Ramos (cell line): ENCODE measurements around the gene SMG6.
"Not testable (repeated sequence)": the region's sequence is repeated elsewhere in the genome, so short reads cannot be mapped to it uniquely, and the experiment has no call there.

Experiments used
- in situ Hi-C: fragments of 300-500 bp; cut with MboI; formaldehyde crosslinking; loops from one replicate; pipeline ENCODE4 v1.14.3; 2022; ENCODE audit warnings: low sequenced_read_pairs; ENCODE audit not compliant: unreplicated experiment

Gene SMG6

DNA sequence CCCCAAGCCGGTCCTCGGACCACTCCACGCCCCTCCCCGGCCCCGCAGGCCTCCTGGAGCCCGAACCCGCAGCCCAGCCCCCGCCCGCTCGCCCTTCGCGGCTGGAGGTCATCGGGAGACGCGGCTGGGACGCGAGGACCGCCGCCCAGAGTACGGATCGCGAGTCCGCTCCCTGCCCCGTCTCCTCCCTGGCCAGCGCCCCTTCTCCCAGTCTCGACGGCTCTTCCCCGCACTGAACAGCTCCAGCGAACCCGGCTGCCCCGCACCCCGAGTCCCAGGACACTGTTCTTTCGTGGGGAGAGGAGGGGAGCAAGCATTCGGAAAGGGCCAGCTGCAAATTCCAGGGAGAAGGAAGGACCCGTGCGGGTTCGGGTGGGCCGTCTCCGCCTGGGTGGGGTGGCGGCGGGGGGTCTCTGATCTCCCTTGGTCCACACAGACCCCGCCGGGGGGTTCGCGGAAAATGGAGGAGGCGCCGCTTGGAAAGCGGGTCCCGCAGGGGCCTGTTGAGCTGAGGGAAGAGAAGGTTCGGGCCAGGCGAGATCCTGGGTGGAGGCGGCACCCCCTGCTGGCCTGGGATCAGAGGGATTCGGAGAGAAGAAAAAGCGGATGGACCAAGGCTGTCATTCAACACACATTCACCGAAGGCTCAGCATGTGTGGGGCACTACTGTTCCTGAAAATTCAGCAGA lies 277.8 kb downstream of the SMG6 start:
- in situ Hi-C loops = loop anchor here (25.0 kb wide), 1 partner anchor 313 kb away; the partner anchor contains the start of genes TLCD2 and WDR81

DNA sequence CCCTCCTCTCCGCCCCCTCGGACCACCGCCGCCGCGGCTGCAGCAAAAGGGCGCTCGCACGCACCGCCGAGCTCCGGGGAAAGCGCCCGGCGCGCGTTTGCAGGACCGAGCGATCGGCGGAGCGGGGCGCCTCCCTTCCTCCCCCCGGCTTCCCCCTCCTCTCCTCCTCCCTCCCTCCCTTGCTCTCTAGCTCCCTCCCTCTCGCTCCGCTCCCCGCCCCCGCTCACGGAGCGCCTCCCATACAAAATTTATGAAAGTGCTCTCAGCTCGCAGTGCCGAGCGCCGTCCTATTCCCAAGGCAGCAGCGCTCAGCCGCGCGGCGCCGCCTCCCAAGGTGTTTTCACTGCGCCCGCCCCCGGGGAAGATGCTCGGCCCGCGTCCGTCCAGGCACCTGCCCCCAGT lies 278.4 kb downstream of the SMG6 start, which contains the start of gene RTN4RL1:
Gene RTN4RL1 (minus strand): TSS at position 115 of the 402 bp plus-strand sequence. CDS start 469 bp downstream, outside the sequence.
- in situ Hi-C loops = loop anchor here (25.0 kb wide), 1 partner anchor 313 kb away; the partner anchor contains the start of genes TLCD2 and WDR81

DNA sequence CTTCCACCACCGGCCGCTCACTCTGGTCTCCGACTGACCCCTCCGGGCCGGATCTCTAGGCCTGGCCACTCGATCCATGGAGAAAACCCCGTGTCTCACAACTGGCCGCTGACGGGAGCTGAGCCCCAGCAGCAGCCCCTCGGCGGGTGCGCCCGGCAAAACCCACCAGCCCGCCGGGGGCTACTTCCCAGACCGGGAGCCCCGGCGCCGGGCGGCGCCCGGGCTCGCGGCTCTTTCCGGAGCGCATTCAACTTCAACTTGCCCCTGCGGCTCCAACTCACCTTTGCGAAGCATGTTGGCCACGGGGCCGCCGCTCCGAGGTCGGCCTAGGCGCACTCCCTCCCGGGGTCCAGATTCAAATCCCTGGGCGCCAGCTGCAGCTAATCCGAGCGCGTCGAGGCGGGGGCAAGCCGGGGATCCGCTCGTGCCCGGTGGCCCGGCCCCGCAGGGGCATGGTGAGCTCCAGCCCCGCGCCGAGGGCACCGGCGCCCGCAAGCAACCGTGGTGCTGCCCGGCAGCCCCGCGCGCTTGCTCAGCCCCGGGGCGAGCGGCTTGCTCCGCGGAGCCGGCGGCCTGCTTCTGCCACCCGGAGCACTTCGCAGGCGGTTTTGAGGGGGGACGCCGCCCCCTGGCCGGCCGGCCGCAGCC lies 278.9 kb downstream of the SMG6 start:
- in situ Hi-C loops = loop anchor here (25.0 kb wide), 1 partner anchor 312 kb away; the partner anchor contains the start of genes TLCD2 and WDR81

DNA sequence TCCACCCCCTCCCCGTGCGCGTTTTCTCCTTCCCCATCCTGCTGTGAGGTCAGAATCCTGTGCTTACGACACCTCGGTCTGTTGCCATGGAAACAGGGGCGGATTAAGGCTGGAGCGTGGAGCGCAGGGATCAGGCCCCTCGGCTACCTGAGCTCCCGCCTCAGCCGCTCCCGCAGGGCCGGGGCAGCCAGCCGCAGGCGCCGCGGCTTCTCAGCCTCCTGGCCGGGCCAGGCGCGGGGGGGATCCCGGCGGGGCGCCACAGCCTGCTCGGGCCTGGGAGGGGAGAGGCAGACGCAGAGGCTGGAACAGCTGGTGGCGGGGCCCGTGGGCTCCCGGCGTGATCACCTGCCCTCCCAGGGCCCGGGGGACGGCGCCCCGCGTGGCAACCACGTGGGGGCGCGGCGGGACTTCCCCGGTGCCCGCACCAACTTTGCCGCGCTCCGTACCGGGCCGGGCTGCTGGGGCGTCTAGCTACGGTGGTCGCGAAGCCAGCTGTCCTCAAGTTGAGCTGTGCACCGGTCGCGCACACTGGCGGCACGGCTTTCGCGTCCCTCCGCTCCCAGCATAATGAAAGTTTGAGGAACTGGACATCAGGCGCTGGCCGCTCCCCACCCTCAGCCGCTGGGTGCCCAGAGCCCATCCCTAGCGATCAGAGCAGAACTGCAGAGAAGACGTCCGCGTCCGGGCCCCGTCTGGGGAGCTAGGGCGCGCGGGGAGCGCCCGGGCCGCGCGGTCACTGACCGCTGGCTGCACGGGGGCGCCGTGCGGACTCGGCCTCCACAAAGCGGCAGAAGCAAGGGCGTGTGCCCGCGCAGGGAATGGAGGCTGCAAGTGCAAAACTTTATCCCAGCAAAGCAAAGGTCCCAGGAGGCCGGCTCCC lies 279.7 kb downstream of the SMG6 start:
- in situ Hi-C loops = no loop called here

DNA sequence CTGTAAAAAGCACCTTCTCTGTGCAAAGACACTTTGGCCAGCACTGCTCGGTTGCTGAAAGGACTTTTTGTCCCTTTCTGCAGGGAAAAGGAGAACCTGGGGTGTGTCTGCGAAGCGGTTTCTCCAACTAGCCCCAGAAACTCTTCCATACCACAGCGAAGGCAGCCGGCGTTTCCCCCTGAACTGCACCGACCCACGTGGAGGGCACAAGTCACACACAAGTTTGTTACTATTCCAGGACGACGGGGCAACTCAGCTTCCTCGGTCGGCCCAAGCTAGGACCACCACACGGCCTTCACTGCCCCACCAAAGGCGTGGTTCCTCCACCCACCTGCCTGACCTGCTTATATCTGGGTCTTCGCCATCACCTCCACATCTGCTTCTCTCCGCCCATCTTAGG lies 280.3 kb downstream of the SMG6 start:
- in situ Hi-C loops = no loop called here

DNA sequence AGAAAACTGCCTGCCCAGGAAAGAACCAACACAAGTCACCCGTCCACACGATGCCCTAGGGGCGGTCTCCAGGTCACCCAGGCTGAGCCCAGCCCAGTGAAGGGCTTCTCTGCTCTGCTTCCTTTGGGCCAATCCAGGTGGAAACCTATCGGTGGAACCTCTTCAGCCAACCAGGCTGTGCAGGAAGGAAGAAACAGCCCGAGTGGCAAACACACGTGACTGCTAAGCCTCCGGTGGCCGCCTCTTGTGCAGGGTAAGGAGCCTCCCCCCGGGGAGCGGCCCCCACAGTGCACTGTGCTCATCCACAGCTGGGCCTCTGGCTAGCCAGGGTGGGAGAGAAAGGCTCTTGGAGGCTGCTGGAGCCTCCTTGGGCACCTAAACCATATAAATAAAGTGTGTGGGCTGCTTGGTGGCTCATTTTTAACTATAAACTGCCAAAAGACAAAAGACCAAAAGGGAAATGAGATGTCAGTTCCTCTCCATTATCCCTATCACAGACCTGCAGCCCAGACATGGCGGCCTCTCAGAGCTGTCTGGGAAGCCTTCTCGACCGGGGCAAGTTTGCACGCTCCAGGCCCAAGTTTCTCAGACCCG lies 280.8 kb downstream of the SMG6 start:
- in situ Hi-C loops = no loop called here

DNA sequence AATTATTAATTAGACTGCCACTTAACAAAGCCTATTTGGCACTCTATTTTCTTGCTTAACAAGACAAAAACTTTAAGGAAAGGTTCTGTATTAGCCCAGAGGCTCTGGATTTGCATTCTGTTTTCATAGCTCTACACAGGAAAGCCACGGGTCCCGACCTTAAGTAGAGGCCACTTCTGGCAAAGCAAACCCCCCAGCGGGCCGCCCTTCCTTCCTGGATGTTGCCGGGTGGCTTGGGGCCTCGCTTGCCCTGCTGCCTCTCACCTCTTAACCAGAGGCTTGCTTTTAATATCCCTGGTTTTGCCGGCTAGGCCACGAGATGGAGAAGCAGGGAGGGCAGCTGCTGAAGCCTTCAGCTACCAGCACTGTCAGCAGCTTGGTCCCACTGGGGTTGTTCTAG lies 282.9 kb downstream of the SMG6 start:
- in situ Hi-C loops = no loop called here

DNA sequence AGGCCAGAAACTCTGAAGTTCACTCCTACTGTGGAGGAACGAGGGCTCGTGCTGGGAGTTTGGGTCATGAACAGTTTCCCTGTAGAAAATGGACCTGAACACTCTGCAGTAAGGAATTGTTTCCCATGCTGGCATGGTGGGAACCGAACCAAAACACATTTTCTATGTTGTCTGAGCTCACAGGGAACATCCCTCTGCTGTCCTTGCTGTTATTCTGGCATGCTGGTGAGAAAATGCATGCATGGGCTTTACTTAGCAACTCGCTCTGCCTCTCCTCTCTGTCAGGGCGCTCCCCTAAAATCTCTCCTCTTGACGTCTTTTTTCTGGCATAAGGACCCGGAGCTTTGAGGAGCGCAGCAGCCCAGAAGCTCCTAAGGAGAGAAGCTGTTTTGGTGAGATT lies 283.9 kb downstream of the SMG6 start:
- in situ Hi-C loops = no loop called here

DNA sequence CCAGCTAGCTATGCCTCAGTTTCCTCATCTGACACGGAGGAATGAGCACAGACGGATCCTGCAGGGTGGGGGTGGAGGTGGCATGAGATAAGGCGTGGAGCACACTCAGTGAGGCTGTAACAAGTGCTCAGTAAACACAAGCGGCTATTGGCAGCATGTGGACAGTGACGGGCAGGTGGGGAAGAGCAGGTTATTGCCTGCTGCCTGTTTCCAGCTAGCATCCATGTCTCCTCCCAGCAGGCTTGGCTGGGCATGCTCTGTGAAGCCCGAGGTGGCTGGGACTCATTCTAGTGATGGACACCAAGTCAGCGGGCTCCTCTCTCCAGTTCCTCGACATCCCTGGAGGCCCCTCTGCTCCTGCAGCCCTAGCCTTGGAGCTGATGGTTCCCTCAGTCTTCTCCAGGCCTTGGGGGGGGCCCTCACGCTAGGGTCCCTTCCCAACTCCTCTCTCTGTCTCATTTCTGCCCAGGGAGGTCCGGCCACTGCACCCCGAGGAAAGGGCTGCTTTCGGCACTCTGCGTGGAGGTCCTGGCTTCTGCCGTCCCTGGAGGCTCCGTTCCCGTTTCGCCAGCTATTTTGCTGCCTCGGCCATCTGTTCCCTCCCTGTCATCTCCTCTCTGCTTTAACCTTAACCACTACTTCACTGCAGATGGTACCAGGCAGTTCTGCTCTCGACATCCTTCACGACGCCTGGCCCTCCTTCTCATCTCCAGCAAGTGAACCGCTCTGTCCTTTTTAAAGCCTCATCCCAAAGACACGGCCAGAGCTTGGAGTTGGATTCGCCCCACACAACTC lies 284.7 kb downstream of the SMG6 start:
- in situ Hi-C loops = no loop called here

DNA sequence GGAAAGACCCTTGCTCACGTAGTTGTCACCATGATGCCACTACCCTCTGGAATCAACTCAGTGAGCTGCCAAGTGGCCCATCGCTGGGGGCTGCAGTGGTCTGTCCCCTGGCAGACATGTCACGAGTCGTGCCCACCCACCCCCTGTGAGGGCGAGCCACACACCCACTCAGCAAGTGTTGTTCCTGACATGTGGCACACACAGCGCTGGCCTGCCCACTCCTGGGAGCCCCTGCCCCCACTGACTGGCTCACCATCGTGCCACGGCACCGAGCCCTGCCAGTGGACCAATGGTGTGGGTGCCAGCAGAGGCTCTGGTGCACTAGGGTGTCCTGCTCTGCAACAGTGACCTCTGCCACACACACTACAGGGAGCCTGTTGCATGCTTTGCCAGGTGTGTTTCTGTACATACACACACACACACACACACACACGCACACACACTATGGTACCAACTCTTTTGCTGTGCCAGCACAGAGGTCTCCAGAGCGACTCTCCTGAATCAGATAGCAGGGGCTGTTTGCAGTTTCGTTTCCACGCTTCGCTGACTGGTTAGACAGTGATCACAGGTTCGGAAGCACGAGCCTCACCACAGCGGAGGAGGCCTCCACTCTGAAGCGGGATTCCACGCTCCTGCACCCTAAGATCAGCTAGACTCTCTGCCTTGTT lies 286.2 kb downstream of the SMG6 start:
- in situ Hi-C loops = no loop called here

DNA sequence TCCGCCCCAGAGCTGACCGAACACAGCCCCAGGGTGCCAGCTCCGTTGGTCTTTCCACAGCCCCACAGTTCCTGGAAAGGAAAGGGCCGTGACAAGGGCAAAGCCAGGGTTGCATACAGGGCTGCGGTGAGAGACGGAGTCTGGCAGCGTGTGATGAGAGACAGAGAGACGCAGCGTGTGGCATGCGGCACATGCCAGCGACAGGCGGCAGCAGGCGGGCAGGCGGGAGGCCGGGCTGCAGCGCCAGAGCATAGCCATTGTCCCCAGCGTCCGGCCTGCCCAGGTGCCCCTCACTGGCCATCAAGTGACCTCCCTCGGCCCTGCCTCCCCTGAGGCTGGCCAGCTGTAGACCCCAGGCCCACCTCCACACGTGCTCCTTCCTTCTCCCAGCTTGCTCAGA lies 287.1 kb downstream of the SMG6 start:
- in situ Hi-C loops = no loop called here

DNA sequence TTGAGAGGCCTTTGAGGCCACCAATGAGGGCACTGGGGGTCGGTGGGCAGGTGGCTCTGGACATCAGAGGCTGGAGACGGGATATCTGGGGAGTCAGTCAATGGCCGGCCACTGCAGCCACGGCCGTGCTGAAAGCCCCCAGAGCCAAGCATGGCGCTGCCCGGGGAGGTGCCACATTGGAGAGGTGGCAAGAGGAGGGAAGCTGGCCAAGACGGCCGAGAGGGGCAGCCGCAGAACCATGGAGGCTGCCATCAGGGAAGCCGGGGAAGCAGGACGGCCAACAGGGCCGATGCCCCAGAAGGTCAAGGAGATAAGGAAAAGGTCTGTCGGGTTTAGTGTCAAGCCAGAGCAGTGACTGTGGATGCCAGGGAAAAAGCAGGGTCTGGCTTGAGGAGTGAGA lies 288.3 kb downstream of the SMG6 start:
- in situ Hi-C loops = no loop called here

DNA sequence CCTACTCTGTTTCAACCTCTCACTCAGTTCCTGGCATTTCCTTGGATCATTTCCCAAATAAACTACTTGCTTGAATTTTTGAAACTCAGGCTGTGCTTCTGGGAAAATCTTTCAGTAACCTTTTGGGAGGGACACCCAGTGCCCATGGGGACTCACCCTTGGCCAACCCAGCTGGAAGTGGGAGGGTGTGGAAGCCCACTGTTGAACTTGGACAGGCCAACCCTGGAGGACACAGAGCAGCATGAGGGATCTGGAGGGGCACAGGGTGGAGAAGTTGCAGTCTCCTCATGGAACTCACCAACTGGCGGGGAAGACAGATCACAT lies 289.6 kb downstream of the SMG6 start:
- in situ Hi-C loops = no loop called here

DNA sequence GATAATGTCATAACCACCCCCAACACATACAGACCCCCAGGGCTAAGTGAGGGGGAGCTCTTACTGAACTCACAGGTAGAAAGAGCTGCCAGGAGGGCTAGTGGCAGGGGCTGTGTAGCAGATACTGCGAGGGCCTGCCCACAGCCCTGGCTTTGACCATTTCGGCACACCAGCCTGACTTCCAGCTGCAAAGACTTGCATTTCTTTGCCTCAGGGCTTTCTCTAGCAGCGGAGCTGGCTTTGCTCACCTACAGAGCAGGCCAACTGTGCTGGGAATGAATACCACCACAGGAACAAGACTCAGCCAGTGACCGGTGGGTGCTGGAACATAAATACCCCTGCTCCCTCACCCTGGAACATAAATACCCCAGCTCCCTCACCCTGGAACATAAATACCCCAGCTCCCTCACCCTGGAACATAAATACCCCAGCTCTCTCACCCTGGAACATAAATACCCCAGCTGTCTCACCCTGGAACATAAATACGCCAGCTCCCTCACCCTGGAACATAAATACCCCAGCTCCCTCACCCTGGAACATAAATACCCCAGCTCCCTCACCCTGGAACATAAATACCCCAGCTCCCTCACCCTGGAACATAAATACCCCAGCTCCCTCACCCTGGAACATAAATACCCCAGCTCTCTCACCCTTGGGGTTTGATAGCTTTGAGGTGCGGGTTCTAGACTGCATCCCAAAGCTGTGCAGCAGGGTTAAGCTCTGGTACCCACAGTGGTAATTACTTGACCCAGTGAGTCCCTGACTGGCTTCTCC lies 290.2 kb downstream of the SMG6 start:
- in situ Hi-C loops = not testable (repeated sequence)

DNA sequence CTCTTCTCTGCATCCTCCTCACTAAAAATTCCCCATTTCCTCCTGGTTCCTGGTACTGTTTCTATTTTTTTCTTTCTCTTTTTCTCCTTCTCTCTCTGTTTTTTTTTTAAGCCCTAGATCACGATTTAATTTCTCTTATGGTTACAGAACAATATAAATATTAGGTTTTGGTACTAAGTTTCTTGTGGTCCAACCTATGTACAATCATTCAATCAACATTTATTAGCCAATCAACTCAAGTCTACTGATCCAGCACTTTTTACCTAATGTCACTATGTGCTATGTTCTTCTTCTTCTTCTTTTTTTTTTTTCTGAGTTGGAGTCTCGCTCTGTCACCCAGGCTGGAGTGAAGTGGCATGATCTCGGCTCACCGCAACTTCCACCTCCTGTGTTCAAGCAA lies 291.1 kb downstream of the SMG6 start:
- in situ Hi-C loops = no loop called here

DNA sequence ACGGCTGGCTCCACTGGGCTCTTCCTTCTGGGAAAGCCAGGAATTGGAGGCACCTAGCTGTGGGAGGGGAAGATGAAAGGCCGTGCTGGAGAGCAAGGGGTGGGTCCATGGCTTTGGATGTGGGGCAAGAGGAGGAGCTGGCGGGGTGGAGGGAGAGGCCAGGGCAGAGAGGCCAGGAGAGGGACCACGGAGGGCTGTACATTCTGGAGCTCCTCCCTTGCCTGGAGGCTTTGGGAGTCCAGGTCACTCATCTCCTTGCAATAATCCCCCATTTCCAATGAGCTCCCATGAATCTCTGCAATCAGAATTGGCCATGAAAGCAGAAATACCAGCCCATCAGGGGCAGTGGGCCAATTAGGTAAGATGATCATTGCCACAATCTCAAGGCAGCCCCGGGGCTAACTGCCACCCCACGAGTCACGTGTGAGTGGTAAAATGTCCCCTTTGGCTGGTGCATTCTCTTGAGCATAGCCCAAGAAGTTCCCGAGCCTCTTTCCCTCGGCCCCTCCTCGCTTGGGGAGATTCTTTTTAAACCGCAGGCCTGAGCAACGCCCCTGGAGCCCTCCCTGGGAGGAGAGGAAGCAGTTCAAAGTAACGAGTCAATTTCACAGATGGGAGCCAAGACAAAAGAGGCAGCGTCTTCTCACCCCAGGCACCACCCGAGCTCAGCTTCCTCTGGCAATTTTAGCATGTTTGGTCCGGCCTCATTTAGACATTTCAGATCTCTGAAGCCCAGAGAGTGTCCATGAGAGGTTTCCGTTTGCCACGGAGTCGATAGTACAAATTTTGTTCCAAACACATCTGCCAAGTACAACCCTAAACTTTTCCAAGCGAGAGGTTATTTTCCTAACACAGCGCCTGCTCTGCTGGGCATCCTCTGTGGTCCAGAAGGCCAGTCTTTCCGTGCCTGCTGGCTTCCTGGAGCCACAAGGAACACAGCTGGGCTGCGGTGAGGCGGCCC lies 291.9 kb downstream of the SMG6 start:
- in situ Hi-C loops = no loop called here
